Measurements from ENCODE around the gene KRT10. TPM values are rescaled to one million over a fixed set of nuclear protein-coding genes. Genes with fewer than 3 reads are reported as not detected.
"Not testable (repeated sequence)": the region's sequence is repeated elsewhere in the genome, so short reads cannot be mapped to it uniquely, and the experiment has no call there.

KRT10 gene
- total RNA-seq, 2 donors from 2014 or later: 29.0 to 45.9 TPM

- ATAC-seq (replicated peaks): no peak
- Mint-ChIP-seq H3K27me3 (peaks cover 7% of the 10 kb centered on the region), H3K9me3 (no peaks in the 10 kb centered on the region), H3K27ac (no peak overlapping the region), H3K4me3 (no peak overlapping the region), H3K36me3 (ENCODE audit: low read depth) (peaks cover 9% of the 10 kb centered on the region), H3K4me1 (peaks cover 4% of the 10 kb centered on the region)
Measured at GRCh38 chr17:40824015-40824832, 1.8 kb upstream of the KRT10 start.

- Mint-ChIP-seq H3K4me3 (no peak overlapping the region), H3K27ac (no peak overlapping the region), H3K36me3 (ENCODE audit: low read depth) (peaks cover 30% of the 10 kb centered on the region), H3K9me3 (peaks cover 3% of the 10 kb centered on the region), H3K4me1 (peaks cover 10% of the 10 kb centered on the region), H3K27me3 (peaks cover 7% of the 10 kb centered on the region)
- no peak for ATAC-seq (replicated peaks)
Measured at GRCh38 chr17:40821536-40821935, 878 bp downstream of the KRT10 start.

GRCh38 chr17:40820228-40820838 lies 2.1 kb downstream of the KRT10 start:
- ATAC-seq (replicated peaks): peak; percentile 39
- Mint-ChIP-seq H3K27me3 (peaks cover 4% of the 10 kb centered on the region), H3K36me3 (ENCODE audit: low read depth) (peaks cover 33% of the 10 kb centered on the region), H3K27ac (peak overlapping the region; percentile 97), H3K4me1 (peaks cover 10% of the 10 kb centered on the region), H3K4me3 (peak overlapping the region; percentile 99), H3K9me3 (peaks cover 3% of the 10 kb centered on the region)

GRCh38 chr17:40819528-40820125 lies 2.8 kb downstream of the KRT10 start:
- peak overlapping the region; percentile 97 for H3K27ac Mint-ChIP-seq
- peaks cover 10% of the 10 kb centered on the region for H3K4me1 Mint-ChIP-seq
- peak overlapping the region; percentile 99 for H3K4me3 Mint-ChIP-seq
- peaks cover 3% of the 10 kb centered on the region for H3K9me3 Mint-ChIP-seq
- no peak for ATAC-seq (replicated peaks)
- H3K27me3 Mint-ChIP-seq: peaks cover 6% of the 10 kb centered on the region
- H3K36me3 Mint-ChIP-seq (ENCODE audit: low read depth): peaks cover 33% of the 10 kb centered on the region

GRCh38 chr17:40818733-40819527 lies 3.5 kb downstream of the KRT10 start:
- Mint-ChIP-seq H3K27me3 (peaks cover 9% of the 10 kb centered on the region), H3K9me3 (peaks cover 3% of the 10 kb centered on the region), H3K4me1 (peaks cover 10% of the 10 kb centered on the region), H3K27ac (peak overlapping the region; percentile 97), H3K36me3 (ENCODE audit: low read depth) (peaks cover 33% of the 10 kb centered on the region), H3K4me3 (peak overlapping the region; percentile 99)
- ATAC-seq (replicated peaks): peak; percentile 87

- Mint-ChIP-seq H3K27ac (peak overlapping the region; percentile 97), H3K4me1 (peaks cover 10% of the 10 kb centered on the region), H3K36me3 (ENCODE audit: low read depth) (peaks cover 33% of the 10 kb centered on the region), H3K9me3 (peaks cover 3% of the 10 kb centered on the region), H3K27me3 (peaks cover 13% of the 10 kb centered on the region), H3K4me3 (peak overlapping the region; percentile 99)
- no peak for ATAC-seq (replicated peaks)
Measured at GRCh38 chr17:40818343-40818732, 4.1 kb downstream of the KRT10 start.

GRCh38 chr17:40817103-40817682 lies 5.2 kb downstream of the KRT10 start:
- H3K4me3 Mint-ChIP-seq: peak overlapping the region; percentile 99
- peaks cover 10% of the 10 kb centered on the region for H3K4me1 Mint-ChIP-seq
- H3K27me3 Mint-ChIP-seq: peaks cover 15% of the 10 kb centered on the region
- H3K9me3 Mint-ChIP-seq: peaks cover 3% of the 10 kb centered on the region
- peak overlapping the region; percentile 39 for H3K27ac Mint-ChIP-seq
- peaks cover 30% of the 10 kb centered on the region for H3K36me3 Mint-ChIP-seq (ENCODE audit: low read depth)
- ATAC-seq (replicated peaks): no peak

GRCh38 chr17:40816569-40816968 lies 5.8 kb downstream of the KRT10 start:
- H3K9me3 Mint-ChIP-seq: peaks cover 3% of the 10 kb centered on the region
- H3K27me3 Mint-ChIP-seq: peaks cover 18% of the 10 kb centered on the region
- peak overlapping the region; percentile 99 for H3K4me3 Mint-ChIP-seq
- H3K4me1 Mint-ChIP-seq: peaks cover 10% of the 10 kb centered on the region
- H3K27ac Mint-ChIP-seq: no peak overlapping the region
- peaks cover 24% of the 10 kb centered on the region for H3K36me3 Mint-ChIP-seq (ENCODE audit: low read depth)
- ATAC-seq (replicated peaks): no peak

GRCh38 chr17:40815381-40815780 lies 7.0 kb downstream of the KRT10 start:
- Mint-ChIP-seq H3K27ac (no peak overlapping the region), H3K4me1 (peaks cover 10% of the 10 kb centered on the region), H3K27me3 (peaks cover 26% of the 10 kb centered on the region), H3K9me3 (peaks cover 3% of the 10 kb centered on the region), H3K36me3 (ENCODE audit: low read depth) (peaks cover 24% of the 10 kb centered on the region), H3K4me3 (no peak overlapping the region)
- no peak for ATAC-seq (replicated peaks)

- peaks cover 10% of the 10 kb centered on the region for H3K4me1 Mint-ChIP-seq
- not testable (repeated sequence) for H3K9me3 Mint-ChIP-seq
- H3K27me3 Mint-ChIP-seq: peaks cover 33% of the 10 kb centered on the region
Measured at GRCh38 chr17:40814657-40815056, 7.8 kb downstream of the KRT10 start.

GRCh38 chr17:40813804-40814203 lies 8.6 kb downstream of the KRT10 start:
- Mint-ChIP-seq H3K27ac (no peak overlapping the region), H3K9me3 (peaks cover 3% of the 10 kb centered on the region), H3K4me3 (no peak overlapping the region), H3K36me3 (ENCODE audit: low read depth) (peaks cover 24% of the 10 kb centered on the region), H3K4me1 (peaks cover 10% of the 10 kb centered on the region), H3K27me3 (peaks cover 38% of the 10 kb centered on the region)
- ATAC-seq (replicated peaks): no peak

More at GRCh38 chr17:40814657-40815056, 7.8 kb downstream of the KRT10 start:
- not testable (repeated sequence) for ATAC-seq (replicated peaks); H3K27ac Mint-ChIP-seq; H3K4me3 Mint-ChIP-seq
- peaks cover 24% of the 10 kb centered on the region for H3K36me3 Mint-ChIP-seq (ENCODE audit: low read depth)

- Mint-ChIP-seq H3K36me3 (ENCODE audit: low read depth) (peaks cover 14% of the 10 kb centered on the region), H3K4me3 (no peak overlapping the region), H3K27me3 (peaks cover 43% of the 10 kb centered on the region), H3K4me1 (peaks cover 10% of the 10 kb centered on the region), H3K9me3 (peaks cover 3% of the 10 kb centered on the region), H3K27ac (no peak overlapping the region)
- ATAC-seq (replicated peaks): no peak
Measured at GRCh38 chr17:40812639-40813038, 9.8 kb downstream of the KRT10 start.

- ATAC-seq (replicated peaks): no peak
- Mint-ChIP-seq H3K27me3 (peaks cover 54% of the 10 kb centered on the region), H3K4me3 (no peak overlapping the region), H3K9me3 (no peaks in the 10 kb centered on the region), H3K36me3 (ENCODE audit: low read depth) (no peaks in the 10 kb centered on the region), H3K27ac (no peak overlapping the region), H3K4me1 (no peaks in the 10 kb centered on the region)
Measured at GRCh38 chr17:40810494-40810893, 11.9 kb downstream of the KRT10 start.

All from activated T-helper 17 cell treated with anti-CD3 and anti-CD28 coated beads, Interleukin-2, amount 50 U/mL, for 72 hours (primary cell).